ENCODE data around the gene COL11A2.

DNA sequence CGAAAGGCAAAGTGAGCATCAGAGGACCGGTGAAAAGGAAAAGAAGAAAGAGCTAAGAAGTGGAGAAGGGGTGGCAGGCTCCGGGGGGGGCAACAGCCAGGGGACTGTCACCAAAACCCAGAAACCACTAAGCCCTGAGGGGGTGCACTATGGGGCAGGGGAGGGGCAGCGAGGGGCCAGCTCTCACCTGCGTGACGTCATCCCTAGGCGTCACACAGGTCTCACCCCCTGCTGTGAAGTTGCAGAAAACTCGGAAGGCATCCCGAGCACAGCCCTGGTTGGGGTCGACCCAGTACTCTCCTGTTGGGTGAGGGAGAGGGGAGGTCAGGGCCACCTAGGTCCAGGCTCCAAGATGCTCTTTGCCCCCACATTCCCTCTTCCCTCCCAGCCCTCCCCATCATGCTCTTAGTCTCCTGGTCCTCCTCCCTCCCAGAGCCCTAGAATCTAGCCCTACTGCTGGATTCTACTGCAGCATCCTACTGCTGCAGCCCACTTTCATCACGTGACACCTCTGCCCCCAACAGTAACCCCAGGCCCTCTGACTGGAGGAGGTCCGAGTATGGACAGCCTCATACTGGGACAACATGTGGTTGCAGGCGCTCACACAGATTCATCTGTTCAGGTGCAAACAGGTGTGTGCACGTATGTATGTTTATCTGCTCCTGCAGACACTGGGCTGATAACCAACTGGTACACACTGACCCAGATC is 27.4 kb downstream of the COL11A2 start:
- TF ChIP-seq, protein P1, sequence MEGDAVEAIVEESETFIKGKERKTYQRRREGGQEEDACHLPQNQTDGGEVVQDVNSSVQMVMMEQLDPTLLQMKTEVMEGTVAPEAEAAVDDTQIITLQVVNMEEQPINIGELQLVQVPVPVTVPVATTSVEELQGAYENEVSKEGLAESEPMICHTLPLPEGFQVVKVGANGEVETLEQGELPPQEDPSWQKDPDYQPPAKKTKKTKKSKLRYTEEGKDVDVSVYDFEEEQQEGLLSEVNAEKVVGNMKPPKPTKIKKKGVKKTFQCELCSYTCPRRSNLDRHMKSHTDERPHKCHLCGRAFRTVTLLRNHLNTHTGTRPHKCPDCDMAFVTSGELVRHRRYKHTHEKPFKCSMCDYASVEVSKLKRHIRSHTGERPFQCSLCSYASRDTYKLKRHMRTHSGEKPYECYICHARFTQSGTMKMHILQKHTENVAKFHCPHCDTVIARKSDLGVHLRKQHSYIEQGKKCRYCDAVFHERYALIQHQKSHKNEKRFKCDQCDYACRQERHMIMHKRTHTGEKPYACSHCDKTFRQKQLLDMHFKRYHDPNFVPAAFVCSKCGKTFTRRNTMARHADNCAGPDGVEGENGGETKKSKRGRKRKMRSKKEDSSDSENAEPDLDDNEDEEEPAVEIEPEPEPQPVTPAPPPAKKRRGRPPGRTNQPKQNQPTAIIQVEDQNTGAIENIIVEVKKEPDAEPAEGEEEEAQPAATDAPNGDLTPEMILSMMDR (IDR thresholded peaks at IDR 0.05), result no peak
- no peak for TF ChIP-seq POLR2AphosphoS5 (IDR thresholded peaks at IDR 0.05)
